ENCODE results near the gene NHS. TPM values are rescaled to one million over a fixed set of nuclear protein-coding genes. Genes with fewer than 3 reads are reported as not detected.

Gene NHS
- total RNA-seq, 1 donor from 2014 or later: 6.6 TPM

DNA sequence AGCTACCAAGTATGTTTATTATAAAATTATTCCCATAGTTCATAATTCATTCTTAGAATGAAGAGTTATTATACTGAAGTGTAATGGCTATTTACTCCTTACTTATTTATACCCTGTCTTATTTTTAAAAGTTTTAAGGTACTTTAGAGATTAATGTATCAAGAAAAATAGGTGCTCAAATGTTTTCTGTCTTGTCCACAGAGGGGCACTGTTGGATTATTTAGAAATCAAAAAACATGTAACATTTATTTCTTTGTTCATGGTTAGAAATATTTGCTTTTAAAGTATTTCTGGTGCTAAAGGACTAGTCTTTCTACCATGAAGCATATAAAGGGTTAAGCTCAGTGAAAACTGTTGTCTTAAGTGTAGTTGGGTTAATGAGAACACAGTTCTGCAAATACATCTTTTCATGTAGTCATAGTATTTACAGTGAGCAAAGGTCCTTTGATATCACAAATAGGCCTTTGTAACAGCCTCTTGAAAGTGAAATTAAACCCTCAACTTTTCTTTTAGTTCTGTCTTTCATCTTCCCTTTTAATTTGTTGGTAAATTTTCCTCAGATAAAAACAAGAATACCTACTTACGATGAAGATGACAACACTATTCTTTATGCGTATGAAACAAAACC is 370.0 kb downstream of the NHS start:
- Histone ChIP-seq H3K79me2 (ENCODE audit: insufficient read depth, low read length) (peaks cover 22% of the 10 kb centered on the region), H3K9me3 (ENCODE audit: insufficient read depth, low read depth, low read length) (no peaks in the 10 kb centered on the region), H3K4me3 (ENCODE audit: insufficient read depth, low read depth, low read length) (no peak overlapping the region), H4K20me1 (ENCODE audit: insufficient read depth, low read length) (peaks cover 17% of the 10 kb centered on the region), H2AFZ (ENCODE audit: low read depth, low read length) (no peak overlapping the region), H3K27ac (ENCODE audit: low read depth, low read length) (no peak overlapping the region), H3K9ac (ENCODE audit: low read length) (no peak overlapping the region), H3K4me1 (ENCODE audit: insufficient read depth, low read length) (no peaks in the 10 kb centered on the region), H3K36me3 (ENCODE audit: insufficient read depth, low read length) (peaks cover under 1% of the 10 kb centered on the region), H3K4me2 (ENCODE audit: low read length) (no peak overlapping the region), H3K27me3 (ENCODE audit: insufficient read depth, low read length) (no peaks in the 10 kb centered on the region)
- no peak overlapping the region for H3K27ac Mint-ChIP-seq (ENCODE audit: unreplicated experiment)
- TF ChIP-seq, protein P1, sequence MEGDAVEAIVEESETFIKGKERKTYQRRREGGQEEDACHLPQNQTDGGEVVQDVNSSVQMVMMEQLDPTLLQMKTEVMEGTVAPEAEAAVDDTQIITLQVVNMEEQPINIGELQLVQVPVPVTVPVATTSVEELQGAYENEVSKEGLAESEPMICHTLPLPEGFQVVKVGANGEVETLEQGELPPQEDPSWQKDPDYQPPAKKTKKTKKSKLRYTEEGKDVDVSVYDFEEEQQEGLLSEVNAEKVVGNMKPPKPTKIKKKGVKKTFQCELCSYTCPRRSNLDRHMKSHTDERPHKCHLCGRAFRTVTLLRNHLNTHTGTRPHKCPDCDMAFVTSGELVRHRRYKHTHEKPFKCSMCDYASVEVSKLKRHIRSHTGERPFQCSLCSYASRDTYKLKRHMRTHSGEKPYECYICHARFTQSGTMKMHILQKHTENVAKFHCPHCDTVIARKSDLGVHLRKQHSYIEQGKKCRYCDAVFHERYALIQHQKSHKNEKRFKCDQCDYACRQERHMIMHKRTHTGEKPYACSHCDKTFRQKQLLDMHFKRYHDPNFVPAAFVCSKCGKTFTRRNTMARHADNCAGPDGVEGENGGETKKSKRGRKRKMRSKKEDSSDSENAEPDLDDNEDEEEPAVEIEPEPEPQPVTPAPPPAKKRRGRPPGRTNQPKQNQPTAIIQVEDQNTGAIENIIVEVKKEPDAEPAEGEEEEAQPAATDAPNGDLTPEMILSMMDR (IDR thresholded peaks at IDR 0.05; ENCODE audit: insufficient read depth, low read depth, low read length): peak; percentile 22
- TF ChIP-seq EZH2 (IDR thresholded peaks at IDR 0.05; ENCODE audit: insufficient read depth, low read length): no peak
- peaks cover 3% of the 10 kb centered on the region for H3K27me3 Mint-ChIP-seq (ENCODE audit: low read depth, unreplicated experiment)
- peak; percentile 76 for FAIRE-seq
- no peaks in the 10 kb centered on the region for H3K9me3 Mint-ChIP-seq (ENCODE audit: unreplicated experiment)
- no peaks in the 10 kb centered on the region for H3K4me1 Mint-ChIP-seq (ENCODE audit: low read depth, unreplicated experiment)
- no peaks in the 10 kb centered on the region for H3K36me3 Mint-ChIP-seq (ENCODE audit: low read depth, unreplicated experiment)
- no peak overlapping the region for H3K4me3 Mint-ChIP-seq (ENCODE audit: unreplicated experiment)
- no peak for DNase-seq (ENCODE audit: low read depth)

DNA sequence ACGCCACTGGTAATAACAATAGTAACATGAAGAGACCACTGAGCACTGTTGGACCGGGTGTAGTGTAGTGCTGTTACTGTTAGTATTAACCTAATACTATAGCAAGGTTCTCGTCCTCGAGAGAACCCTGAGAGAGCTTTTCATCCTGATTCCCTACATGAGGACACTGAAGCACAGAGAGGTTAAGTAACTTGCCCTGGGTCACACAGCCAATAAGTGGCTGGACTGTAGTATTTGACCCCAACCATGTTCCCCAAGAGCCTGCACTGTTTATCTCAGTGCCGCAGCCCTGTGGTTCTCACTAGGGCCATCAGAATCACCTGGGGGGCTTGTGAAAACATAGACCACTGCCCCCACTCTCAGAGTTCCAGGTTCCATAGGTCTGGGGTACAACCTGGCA is 372.7 kb downstream of the NHS start:
- H4K20me1 ChIP-seq (ENCODE audit: insufficient read depth, low read length): peaks cover 4% of the 10 kb centered on the region
- DNase-seq (ENCODE audit: low read depth) (no peak), FAIRE-seq (no peak)
- H3K79me2 ChIP-seq (ENCODE audit: insufficient read depth, low read length): peaks cover under 1% of the 10 kb centered on the region
- no peaks in the 10 kb centered on the region for H3K9me3 ChIP-seq (ENCODE audit: insufficient read depth, low read depth, low read length)
- no peak overlapping the region for H3K4me3 Mint-ChIP-seq (ENCODE audit: unreplicated experiment)
- TF ChIP-seq EZH2 (IDR thresholded peaks at IDR 0.05; ENCODE audit: insufficient read depth, low read length): no peak
- TF ChIP-seq, protein P1 (IDR thresholded peaks at IDR 0.05; ENCODE audit: insufficient read depth, low read depth, low read length): no peak
- H3K4me1 ChIP-seq (ENCODE audit: insufficient read depth, low read length): no peaks in the 10 kb centered on the region
- peaks cover 3% of the 10 kb centered on the region for H3K36me3 ChIP-seq (ENCODE audit: insufficient read depth, low read length)
- no peaks in the 10 kb centered on the region for H3K9me3 Mint-ChIP-seq (ENCODE audit: unreplicated experiment)
- H3K4me2 ChIP-seq (ENCODE audit: low read length): no peak overlapping the region
- H3K4me1 Mint-ChIP-seq (ENCODE audit: low read depth, unreplicated experiment): no peaks in the 10 kb centered on the region
- no peak overlapping the region for H3K27ac Mint-ChIP-seq (ENCODE audit: unreplicated experiment)
- H3K9ac ChIP-seq (ENCODE audit: low read length): no peak overlapping the region
- peaks cover 3% of the 10 kb centered on the region for H3K27me3 Mint-ChIP-seq (ENCODE audit: low read depth, unreplicated experiment)
- no peak overlapping the region for H3K27ac ChIP-seq (ENCODE audit: low read depth, low read length)
- H3K27me3 ChIP-seq (ENCODE audit: insufficient read depth, low read length): no peaks in the 10 kb centered on the region
- H2AFZ ChIP-seq (ENCODE audit: low read depth, low read length): no peak overlapping the region
- H3K4me3 ChIP-seq (ENCODE audit: insufficient read depth, low read depth, low read length): no peak overlapping the region
- H3K36me3 Mint-ChIP-seq (ENCODE audit: low read depth, unreplicated experiment): no peaks in the 10 kb centered on the region

DNA sequence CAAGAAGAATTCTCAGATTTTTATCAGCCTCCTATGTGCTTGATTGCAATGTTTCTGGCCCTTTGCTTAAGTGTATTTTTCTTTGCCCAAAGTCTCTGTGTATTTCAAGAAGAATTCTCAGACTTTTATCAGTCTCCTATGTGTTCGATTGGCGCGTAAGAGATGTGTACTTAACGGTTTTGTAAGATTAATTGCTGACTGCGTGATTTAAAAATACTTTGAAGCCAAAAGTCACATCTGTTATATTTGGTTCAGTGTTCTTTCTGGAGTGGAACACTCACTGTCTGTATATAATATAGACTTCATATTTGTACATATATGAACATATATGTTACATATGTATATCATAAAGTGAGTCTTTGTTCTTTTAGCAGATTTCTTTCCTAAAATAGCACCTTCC is 373.7 kb downstream of the NHS start:
- Mint-ChIP-seq H3K4me3 (ENCODE audit: unreplicated experiment) (no peak overlapping the region), H3K27me3 (ENCODE audit: low read depth, unreplicated experiment) (peaks cover 3% of the 10 kb centered on the region), H3K27ac (ENCODE audit: unreplicated experiment) (no peak overlapping the region), H3K9me3 (ENCODE audit: unreplicated experiment) (no peaks in the 10 kb centered on the region), H3K4me1 (ENCODE audit: low read depth, unreplicated experiment) (no peaks in the 10 kb centered on the region), H3K36me3 (ENCODE audit: low read depth, unreplicated experiment) (no peaks in the 10 kb centered on the region)
- H4K20me1 ChIP-seq (ENCODE audit: insufficient read depth, low read length): peaks cover 2% of the 10 kb centered on the region
- no peaks in the 10 kb centered on the region for H3K9me3 ChIP-seq (ENCODE audit: insufficient read depth, low read depth, low read length)
- H3K4me1 ChIP-seq (ENCODE audit: insufficient read depth, low read length): no peaks in the 10 kb centered on the region
- TF ChIP-seq, protein P1 (IDR thresholded peaks at IDR 0.05; ENCODE audit: insufficient read depth, low read depth, low read length): no peak
- no peak for TF ChIP-seq EZH2 (IDR thresholded peaks at IDR 0.05; ENCODE audit: insufficient read depth, low read length)
- DNase-seq (ENCODE audit: low read depth) (no peak), FAIRE-seq (peak; percentile 82)
- H3K27me3 ChIP-seq (ENCODE audit: insufficient read depth, low read length): no peaks in the 10 kb centered on the region
- H3K4me2 ChIP-seq (ENCODE audit: low read length): no peak overlapping the region
- no peak overlapping the region for H3K9ac ChIP-seq (ENCODE audit: low read length)
- peaks cover 3% of the 10 kb centered on the region for H3K36me3 ChIP-seq (ENCODE audit: insufficient read depth, low read length)
- no peaks in the 10 kb centered on the region for H3K79me2 ChIP-seq (ENCODE audit: insufficient read depth, low read length)
- no peak overlapping the region for H3K4me3 ChIP-seq (ENCODE audit: insufficient read depth, low read depth, low read length)
- no peak overlapping the region for H2AFZ ChIP-seq (ENCODE audit: low read depth, low read length)
- H3K27ac ChIP-seq (ENCODE audit: low read depth, low read length): no peak overlapping the region
